KMS-11 (cell line): ENCODE measurements around the gene ST7.

ENCODE experiments used
- H2AFZ ChIP-seq: fragments of 200-600 bp; sonication (generic); 2 replicates; pipeline ENCODE4 v1.6.1; 2016; ENCODE audit warnings: antibody characterized with exemption, mixed run types, low read depth
- H3K27ac ChIP-seq: fragments of 200-600 bp; sonication (generic); 2 replicates; pipeline ENCODE4 v1.6.1; 2016; ENCODE audit warnings: mild to moderate bottlenecking, mixed run types
- H3K27me3 ChIP-seq: fragments of 200-600 bp; sonication (generic); 2 replicates; pipeline ENCODE4 v1.6.1; 2017; ENCODE audit warnings: mild to moderate bottlenecking, low read depth, mixed run types, moderate library complexity; ENCODE audit not compliant: insufficient read depth
- H3K36me3 ChIP-seq: fragments of 200-600 bp; sonication (generic); 2 replicates; pipeline ENCODE4 v1.6.1; 2017; ENCODE audit warnings: mild to moderate bottlenecking, mixed run types; ENCODE audit not compliant: insufficient read depth
- H3K4me1 ChIP-seq: fragments of 200-600 bp; sonication (generic); 2 replicates; pipeline ENCODE4 v1.6.1; 2016; ENCODE audit warnings: mild to moderate bottlenecking, low read depth, mixed run types; ENCODE audit not compliant: poor library complexity, severe bottlenecking
- H3K4me2 ChIP-seq: fragments of 200-600 bp; sonication (generic); 2 replicates; pipeline ENCODE4 v1.7.0; 2016; ENCODE audit warnings: mild to moderate bottlenecking, mixed run types
- H3K4me3 ChIP-seq: fragments of 200-600 bp; sonication (generic); IDR thresholded peaks from 2 replicates; pipeline ENCODE4 v1.6.1; 2017; ENCODE audit warnings: low read depth, low read length, mixed read lengths; ENCODE audit not compliant: insufficient read depth
- H3K79me2 ChIP-seq: fragments of 200-600 bp; sonication (generic); 2 replicates; pipeline ENCODE4 v1.6.1; 2016; ENCODE audit warnings: low read depth, mixed run types; ENCODE audit not compliant: insufficient read depth
- H3K9ac ChIP-seq: fragments of 200-600 bp; sonication (generic); 2 replicates; pipeline ENCODE4 v1.6.1; 2016; ENCODE audit warnings: mild to moderate bottlenecking, mixed run types
- H4K20me1 ChIP-seq: fragments of 200-600 bp; sonication (generic); 2 replicates; pipeline ENCODE4 v1.6.1; 2016; ENCODE audit warnings: mild to moderate bottlenecking, mixed run types; ENCODE audit not compliant: insufficient read depth
- CTCF ChIP-seq: fragments of 200-600 bp; sonication (generic); conservative IDR thresholded peaks from 2 replicates; pipeline ENCODE4 v1.6.1; 2017; ENCODE audit warnings: low read depth, mild to moderate bottlenecking, antibody characterized with exemption, low read length, moderate library complexity, mixed read lengths

The ST7 gene

GRCh38 chr7:116942504-116942903 lies 10.8 kb upstream of the ST7 start:
- Histone ChIP-seq H3K4me2 (no peak overlapping the region), H3K79me2 (no peaks in the 10 kb centered on the region), H2AFZ (no peak overlapping the region), H4K20me1 (no peaks in the 10 kb centered on the region), H3K36me3 (no peaks in the 10 kb centered on the region), H3K4me3 (no peak overlapping the region), H3K9ac (no peak overlapping the region), H3K4me1 (no peaks in the 10 kb centered on the region), H3K27me3 (no peaks in the 10 kb centered on the region), H3K27ac (no peak overlapping the region)
- no peak for TF ChIP-seq CTCF

GRCh38 chr7:116948934-116949333 lies 4.4 kb upstream of the ST7 start:
- TF ChIP-seq CTCF: no peak
- H3K27me3 ChIP-seq: no peaks in the 10 kb centered on the region
- H3K9ac ChIP-seq: no peak overlapping the region
- H3K27ac ChIP-seq: no peak overlapping the region
- no peaks in the 10 kb centered on the region for H4K20me1 ChIP-seq
- no peak overlapping the region for H2AFZ ChIP-seq
- no peaks in the 10 kb centered on the region for H3K79me2 ChIP-seq
- peaks cover 14% of the 10 kb centered on the region for H3K4me1 ChIP-seq
- H3K4me2 ChIP-seq: no peak overlapping the region
- H3K36me3 ChIP-seq: no peaks in the 10 kb centered on the region
- no peak overlapping the region for H3K4me3 ChIP-seq

- Histone ChIP-seq H3K4me1 (peaks cover 22% of the 10 kb centered on the region), H3K79me2 (peaks cover under 1% of the 10 kb centered on the region; the same call in 1 of the 2 replicates), H3K36me3 (no peaks in the 10 kb centered on the region), H3K27ac (no peak overlapping the region), H3K4me2 (no peak overlapping the region), H2AFZ (no peak overlapping the region), H4K20me1 (no peaks in the 10 kb centered on the region), H3K4me3 (no peak overlapping the region), H3K9ac (no peak overlapping the region), H3K27me3 (no peaks in the 10 kb centered on the region)
- TF ChIP-seq CTCF: no peak
Observed at GRCh38 chr7:116949941-116950801, 3.1 kb upstream of the ST7 start.

- no peak overlapping the region for H3K4me3 ChIP-seq
Observed at GRCh38 chr7:116950889-116951351, 2.4 kb upstream of the ST7 start.

More at GRCh38 chr7:116950889-116951351, 2.4 kb upstream of the ST7 start:
- H3K27me3 ChIP-seq: no peaks in the 10 kb centered on the region
- no peak overlapping the region for H2AFZ ChIP-seq
- no peaks in the 10 kb centered on the region for H3K36me3 ChIP-seq
- no peak overlapping the region for H3K4me2 ChIP-seq
- no peaks in the 10 kb centered on the region for H4K20me1 ChIP-seq
- no peak overlapping the region for H3K9ac ChIP-seq
- H3K79me2 ChIP-seq: peaks cover 5% of the 10 kb centered on the region; the same call in 1 of the 2 replicates
- peaks cover 29% of the 10 kb centered on the region for H3K4me1 ChIP-seq
- H3K27ac ChIP-seq: no peak overlapping the region
- no peak for TF ChIP-seq CTCF
